ENCODE results near the gene YEATS2.

YEATS2 gene

GRCh38 chr3:183810643-183811594 is 113.3 kb downstream of the YEATS2 start:
- H3K27ac ChIP-seq (ENCODE audit: low read depth, low read length) = no peak overlapping the region

DNA sequence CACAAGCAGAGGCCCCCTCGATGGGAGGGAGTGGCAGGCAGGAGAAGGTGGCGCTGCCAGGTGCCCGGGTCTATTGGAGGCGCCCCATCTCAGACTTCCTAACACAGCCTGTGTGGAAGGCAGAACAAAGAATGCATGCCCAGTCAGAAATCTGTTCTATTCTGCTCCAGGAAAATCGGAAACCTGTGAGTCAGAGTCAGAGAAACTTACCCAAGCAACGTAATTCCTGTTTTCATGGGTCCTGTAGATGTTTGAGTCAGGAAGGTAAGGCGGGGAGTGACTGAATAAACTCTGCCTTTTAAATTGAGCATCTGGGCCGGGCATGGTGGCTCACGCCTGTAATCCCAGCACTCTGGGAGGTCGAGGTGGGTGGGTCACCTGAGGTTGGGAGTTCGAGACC is 114.0 kb downstream of the YEATS2 start:
- no peaks in the 10 kb centered on the region for H3K4me1 ChIP-seq (ENCODE audit: control insufficient read depth, insufficient read depth, low read length)
- peaks cover 19% of the 10 kb centered on the region for H3K36me3 ChIP-seq (ENCODE audit: control insufficient read depth, insufficient read depth, low read length)
- no peaks in the 10 kb centered on the region for H3K27me3 ChIP-seq (ENCODE audit: control insufficient read depth, insufficient read depth, low read length)
- no peak overlapping the region for H3K9ac ChIP-seq (ENCODE audit: low read length)
- no peak overlapping the region for H3K27ac ChIP-seq (ENCODE audit: low read depth, low read length)
- no peak overlapping the region for H3K4me3 ChIP-seq (ENCODE audit: low read length)

More at GRCh38 chr3:183810643-183811594, 113.3 kb downstream of the YEATS2 start:
- no peaks in the 10 kb centered on the region for H3K4me1 ChIP-seq (ENCODE audit: control insufficient read depth, insufficient read depth, low read length)
- H3K36me3 ChIP-seq (ENCODE audit: control insufficient read depth, insufficient read depth, low read length) = peaks cover 19% of the 10 kb centered on the region
- H3K9ac ChIP-seq (ENCODE audit: low read length) = no peak overlapping the region
- H3K4me3 ChIP-seq (ENCODE audit: low read length) = no peak overlapping the region
- no peaks in the 10 kb centered on the region for H3K27me3 ChIP-seq (ENCODE audit: control insufficient read depth, insufficient read depth, low read length)

- H3K36me3 ChIP-seq (ENCODE audit: control insufficient read depth, insufficient read depth, low read length) = peaks cover 13% of the 10 kb centered on the region
- no peaks in the 10 kb centered on the region for H3K4me1 ChIP-seq (ENCODE audit: control insufficient read depth, insufficient read depth, low read length)
- H3K27me3 ChIP-seq (ENCODE audit: control insufficient read depth, insufficient read depth, low read length) = no peaks in the 10 kb centered on the region
- H3K27ac ChIP-seq (ENCODE audit: low read depth, low read length) = no peak overlapping the region
- H3K4me3 ChIP-seq (ENCODE audit: low read length) = no peak overlapping the region
- no peak overlapping the region for H3K9ac ChIP-seq (ENCODE audit: low read length)
Observed at GRCh38 chr3:183812761-183813445, 115.3 kb downstream of the YEATS2 start.

- Histone ChIP-seq H3K4me1 (ENCODE audit: control insufficient read depth, insufficient read depth, low read length) (no peaks in the 10 kb centered on the region), H3K27me3 (ENCODE audit: control insufficient read depth, insufficient read depth, low read length) (no peaks in the 10 kb centered on the region), H3K36me3 (ENCODE audit: control insufficient read depth, insufficient read depth, low read length) (peaks cover 10% of the 10 kb centered on the region)
Observed at GRCh38 chr3:183814240-183814639, 116.6 kb downstream of the YEATS2 start.

GRCh38 chr3:183815563-183815940 is 118.0 kb downstream of the YEATS2 start:
- Histone ChIP-seq H3K9ac (ENCODE audit: low read length) (no peak overlapping the region), H3K4me3 (ENCODE audit: low read length) (no peak overlapping the region), H3K27ac (ENCODE audit: low read depth, low read length) (no peak overlapping the region), H3K27me3 (ENCODE audit: control insufficient read depth, insufficient read depth, low read length) (no peaks in the 10 kb centered on the region), H3K4me1 (ENCODE audit: control insufficient read depth, insufficient read depth, low read length) (no peaks in the 10 kb centered on the region), H3K36me3 (ENCODE audit: control insufficient read depth, insufficient read depth, low read length) (peaks cover 5% of the 10 kb centered on the region)

More at GRCh38 chr3:183814240-183814639, 116.6 kb downstream of the YEATS2 start:
- Histone ChIP-seq H3K27ac (ENCODE audit: low read depth, low read length) (no peak overlapping the region), H3K4me3 (ENCODE audit: low read length) (no peak overlapping the region), H3K9ac (ENCODE audit: low read length) (no peak overlapping the region)

- H3K9ac ChIP-seq (ENCODE audit: low read length) = no peak overlapping the region
- H3K4me1 ChIP-seq (ENCODE audit: control insufficient read depth, insufficient read depth, low read length) = no peaks in the 10 kb centered on the region
- no peak overlapping the region for H3K4me3 ChIP-seq (ENCODE audit: low read length)
- peaks cover 2% of the 10 kb centered on the region for H3K36me3 ChIP-seq (ENCODE audit: control insufficient read depth, insufficient read depth, low read length)
- no peak overlapping the region for H3K27ac ChIP-seq (ENCODE audit: low read depth, low read length)
- H3K27me3 ChIP-seq (ENCODE audit: control insufficient read depth, insufficient read depth, low read length) = no peaks in the 10 kb centered on the region
Observed at GRCh38 chr3:183815951-183816475, 118.4 kb downstream of the YEATS2 start.

DNA sequence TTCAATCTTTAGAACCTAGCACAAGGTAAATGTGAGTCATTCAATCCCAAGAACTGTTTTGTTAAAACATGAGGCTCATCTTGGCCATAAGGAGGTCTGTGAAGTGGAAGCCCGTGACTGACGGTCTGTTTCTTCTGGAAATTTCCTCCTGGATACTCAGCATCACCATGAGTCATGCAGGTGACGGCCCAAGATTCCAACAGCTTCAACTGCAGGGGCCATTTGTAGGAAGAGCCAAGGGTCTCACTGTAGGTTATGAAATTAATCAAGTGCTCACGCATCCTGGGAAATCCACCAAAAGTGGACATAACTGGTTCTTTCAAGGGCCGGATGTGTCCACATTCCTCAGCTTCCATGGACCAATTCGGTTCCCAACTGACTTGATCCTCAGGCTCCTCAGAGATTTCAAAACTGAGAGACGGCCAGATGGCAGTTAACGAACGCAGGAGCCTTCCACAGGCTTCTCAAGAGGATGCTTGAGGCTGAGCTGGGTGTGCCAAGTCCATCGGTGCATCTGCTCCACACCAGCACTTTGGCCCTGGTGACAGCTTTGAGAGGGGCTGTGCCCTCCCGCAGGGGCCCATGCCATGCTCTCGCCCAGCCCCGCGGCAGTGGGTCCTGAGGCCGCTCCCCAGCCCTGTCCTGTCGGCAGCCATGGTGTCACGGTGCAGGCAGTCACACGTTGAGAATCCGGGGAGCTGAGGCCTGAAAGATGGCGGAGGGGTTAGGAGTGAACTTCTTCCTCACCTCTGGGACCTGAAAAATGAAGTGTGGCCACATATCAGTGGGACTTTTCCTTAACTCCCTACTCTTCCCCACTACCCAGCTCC is 119.3 kb downstream of the YEATS2 start:
- Histone ChIP-seq H3K4me1 (ENCODE audit: control insufficient read depth, insufficient read depth, low read length) (no peaks in the 10 kb centered on the region), H3K4me3 (ENCODE audit: low read length) (no peak overlapping the region), H3K9ac (ENCODE audit: low read length) (no peak overlapping the region), H3K27ac (ENCODE audit: low read depth, low read length) (no peak overlapping the region), H3K36me3 (ENCODE audit: control insufficient read depth, insufficient read depth, low read length) (no peaks in the 10 kb centered on the region), H3K27me3 (ENCODE audit: control insufficient read depth, insufficient read depth, low read length) (no peaks in the 10 kb centered on the region)

DNA sequence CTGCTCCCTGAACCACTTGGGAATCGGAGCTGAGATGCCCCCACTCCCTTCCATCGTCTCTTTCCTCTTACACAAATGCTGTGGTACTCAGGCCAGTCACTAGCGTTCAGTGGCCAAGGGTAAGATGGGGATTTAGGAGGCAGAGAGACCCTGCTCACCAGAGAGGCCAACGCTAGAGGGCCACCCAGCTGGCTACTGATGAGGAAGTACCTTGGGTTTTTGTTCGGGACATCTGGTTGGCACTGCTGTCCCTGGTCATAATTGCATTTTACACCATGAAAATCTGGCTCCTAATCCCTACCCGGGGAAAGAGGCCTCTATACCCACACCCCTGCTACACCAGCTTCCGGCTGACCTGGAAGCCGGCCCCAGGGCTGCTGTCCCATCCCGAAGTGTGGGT is 120.0 kb downstream of the YEATS2 start:
- H3K27ac ChIP-seq (ENCODE audit: low read depth, low read length) = no peak overlapping the region
- H3K9ac ChIP-seq (ENCODE audit: low read length) = no peak overlapping the region

DNA sequence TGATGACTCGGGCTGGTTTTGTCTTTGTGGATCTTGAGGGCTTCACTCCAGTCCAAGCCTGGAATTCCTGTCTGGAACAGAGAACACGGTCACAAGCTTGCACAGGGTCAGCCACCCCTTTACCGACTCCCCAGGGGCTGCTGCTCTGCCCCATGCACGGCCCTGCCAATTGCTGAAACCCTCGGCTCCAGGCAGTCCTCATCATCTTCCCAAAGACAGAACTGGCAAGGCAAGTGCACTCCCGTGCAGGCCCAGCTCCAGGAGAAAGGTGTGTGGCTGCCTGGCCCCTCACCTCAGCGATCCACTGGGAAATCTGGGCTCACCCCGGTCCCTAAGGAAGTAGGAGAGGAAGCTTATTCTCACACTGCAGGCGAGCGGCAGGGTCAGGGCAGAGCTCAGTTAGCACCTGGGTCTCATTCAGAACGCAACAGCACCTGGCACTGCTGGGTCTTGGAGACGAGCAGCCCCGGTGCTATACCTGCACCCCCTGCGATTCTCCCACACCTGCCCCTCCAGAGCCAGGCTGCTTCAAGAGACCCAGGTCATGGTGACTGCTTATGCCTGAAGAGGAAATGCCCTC is 120.5 kb downstream of the YEATS2 start:
- Histone ChIP-seq H3K4me1 (ENCODE audit: control insufficient read depth, insufficient read depth, low read length) (no peaks in the 10 kb centered on the region), H3K27ac (ENCODE audit: low read depth, low read length) (no peak overlapping the region), H3K9ac (ENCODE audit: low read length) (no peak overlapping the region), H3K36me3 (ENCODE audit: control insufficient read depth, insufficient read depth, low read length) (no peaks in the 10 kb centered on the region), H3K27me3 (ENCODE audit: control insufficient read depth, insufficient read depth, low read length) (no peaks in the 10 kb centered on the region), H3K4me3 (ENCODE audit: low read length) (no peak overlapping the region)

More for the DNA sequence above, 120.0 kb downstream of the YEATS2 start:
- Histone ChIP-seq H3K36me3 (ENCODE audit: control insufficient read depth, insufficient read depth, low read length) (no peaks in the 10 kb centered on the region), H3K4me1 (ENCODE audit: control insufficient read depth, insufficient read depth, low read length) (no peaks in the 10 kb centered on the region), H3K4me3 (ENCODE audit: low read length) (no peak overlapping the region), H3K27me3 (ENCODE audit: control insufficient read depth, insufficient read depth, low read length) (no peaks in the 10 kb centered on the region)

- H3K27ac ChIP-seq (ENCODE audit: low read depth, low read length) = no peak overlapping the region
- no peaks in the 10 kb centered on the region for H3K36me3 ChIP-seq (ENCODE audit: control insufficient read depth, insufficient read depth, low read length)
- H3K4me1 ChIP-seq (ENCODE audit: control insufficient read depth, insufficient read depth, low read length) = no peaks in the 10 kb centered on the region
- no peak overlapping the region for H3K4me3 ChIP-seq (ENCODE audit: low read length)
- H3K27me3 ChIP-seq (ENCODE audit: control insufficient read depth, insufficient read depth, low read length) = no peaks in the 10 kb centered on the region
- no peak overlapping the region for H3K9ac ChIP-seq (ENCODE audit: low read length)
Observed at GRCh38 chr3:183818706-183819624, 121.4 kb downstream of the YEATS2 start.

DNA sequence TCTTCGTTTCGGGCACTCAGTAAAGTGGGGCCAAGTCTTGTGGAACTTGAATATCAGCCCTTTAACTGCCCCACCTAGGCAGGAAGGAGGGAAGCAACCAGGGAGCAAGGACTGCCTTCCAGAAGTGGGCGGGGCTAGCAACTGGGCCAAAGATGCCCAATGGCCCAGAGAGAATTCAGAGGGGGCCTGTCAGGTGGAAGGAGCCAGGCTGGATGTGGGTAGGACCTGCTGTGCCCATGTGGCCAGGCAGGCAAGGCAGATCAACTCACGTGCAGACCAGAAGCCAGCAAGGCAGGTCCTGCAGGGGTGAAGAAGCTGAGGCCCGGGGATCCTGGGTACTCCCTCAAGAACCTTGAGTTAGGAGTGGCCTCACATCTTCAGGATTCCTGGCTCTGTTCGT is 122.2 kb downstream of the YEATS2 start:
- Histone ChIP-seq H3K27ac (ENCODE audit: low read depth, low read length) (no peak overlapping the region), H3K27me3 (ENCODE audit: control insufficient read depth, insufficient read depth, low read length) (no peaks in the 10 kb centered on the region), H3K4me1 (ENCODE audit: control insufficient read depth, insufficient read depth, low read length) (peaks cover 4% of the 10 kb centered on the region), H3K9ac (ENCODE audit: low read length) (no peak overlapping the region), H3K36me3 (ENCODE audit: control insufficient read depth, insufficient read depth, low read length) (no peaks in the 10 kb centered on the region), H3K4me3 (ENCODE audit: low read length) (no peak overlapping the region)
